Amygdala (tissue), 56 donors: ENCODE measurements around the gene CALN1.
"Not testable (repeated sequence)": the region's sequence is repeated elsewhere in the genome, so short reads cannot be mapped to it uniquely, and the experiment has no call there.

Experiments used
- DNase-seq, 56 donors: peaks; one replicate each; lab custom pipeline; 2025; lab: John Stamatoyannopoulos, UW

CALN1 gene

DNA sequence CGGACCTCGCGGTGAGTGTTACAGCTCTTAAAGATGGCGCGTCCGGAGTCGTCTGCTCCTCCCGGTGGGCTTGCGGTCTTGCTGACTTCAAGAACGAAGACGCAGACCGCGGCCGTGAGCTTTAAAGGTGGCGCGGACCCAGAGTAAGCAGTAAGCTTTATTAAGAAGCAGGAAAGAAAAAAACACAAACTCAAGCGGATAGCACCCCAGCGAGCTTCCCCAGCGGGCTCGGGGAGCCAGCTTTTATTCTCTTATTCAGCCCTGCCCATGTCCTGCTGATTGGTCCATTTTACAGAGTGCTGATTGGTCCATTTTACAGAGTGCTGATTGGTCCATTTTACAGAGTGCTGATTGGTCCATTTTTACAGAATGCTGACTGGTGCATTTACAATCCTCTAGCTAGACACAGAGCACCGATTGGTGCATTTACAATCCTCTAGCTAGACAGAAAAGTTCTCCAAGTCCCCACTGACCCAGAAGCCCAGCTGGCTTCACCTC lies at the start of gene CALN1:
Gene CALN1, minus strand, starts transcription at position 218 of the 498 bp plus-strand sequence.
- DNase-seq = not testable (repeated sequence)

DNA sequence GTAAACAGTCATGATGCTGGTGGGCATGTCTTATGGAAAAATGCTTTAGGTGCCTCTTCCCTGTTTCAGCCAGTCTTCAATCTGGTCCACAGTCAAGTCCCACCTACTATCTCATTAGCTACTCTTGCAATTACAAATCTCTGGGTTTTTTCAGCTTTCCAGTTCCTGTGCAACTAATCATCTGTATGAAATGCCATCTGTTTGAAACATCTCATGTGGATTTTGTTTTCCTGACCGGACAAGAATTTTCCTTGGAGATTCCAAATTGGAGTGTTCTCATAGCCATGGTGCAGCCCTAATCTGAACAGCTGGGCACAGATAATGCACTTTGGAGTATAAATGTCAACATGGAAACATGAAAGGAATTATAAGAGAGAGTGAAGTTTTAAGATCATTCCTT lies 41.3 kb upstream of the CALN1 start:
- no peak for DNase-seq

DNA sequence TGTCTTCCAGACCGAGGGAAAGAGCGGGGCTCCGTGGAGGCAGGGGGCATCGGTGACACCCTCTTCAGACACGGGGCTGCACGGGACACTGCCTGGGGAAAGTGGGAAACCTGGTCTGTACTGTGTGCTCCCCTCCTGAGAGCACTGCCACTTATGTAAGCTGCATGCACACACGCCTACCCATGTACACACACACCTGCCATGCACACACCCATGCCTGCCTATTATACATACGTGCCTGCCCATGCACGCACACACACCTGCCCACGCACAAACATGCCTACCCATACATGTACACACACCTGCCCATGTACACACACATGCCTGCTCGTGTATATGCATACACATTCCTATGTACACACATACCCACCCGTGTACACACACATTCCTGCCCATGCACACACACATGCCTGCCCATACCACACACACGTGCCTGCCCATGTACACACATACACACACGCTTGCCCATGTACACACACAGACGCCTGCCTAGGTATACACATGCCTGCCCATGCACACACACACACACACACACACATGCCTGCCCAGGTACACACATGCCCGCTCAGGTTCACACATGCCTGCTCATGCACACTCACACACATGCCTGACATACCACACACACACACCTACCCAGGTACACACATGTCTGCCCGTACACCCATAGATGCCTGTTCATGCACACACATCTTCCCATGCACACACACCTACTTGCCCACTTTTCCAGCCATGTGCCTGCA lies 35.5 kb upstream of the CALN1 start:
- no peak for DNase-seq

DNA sequence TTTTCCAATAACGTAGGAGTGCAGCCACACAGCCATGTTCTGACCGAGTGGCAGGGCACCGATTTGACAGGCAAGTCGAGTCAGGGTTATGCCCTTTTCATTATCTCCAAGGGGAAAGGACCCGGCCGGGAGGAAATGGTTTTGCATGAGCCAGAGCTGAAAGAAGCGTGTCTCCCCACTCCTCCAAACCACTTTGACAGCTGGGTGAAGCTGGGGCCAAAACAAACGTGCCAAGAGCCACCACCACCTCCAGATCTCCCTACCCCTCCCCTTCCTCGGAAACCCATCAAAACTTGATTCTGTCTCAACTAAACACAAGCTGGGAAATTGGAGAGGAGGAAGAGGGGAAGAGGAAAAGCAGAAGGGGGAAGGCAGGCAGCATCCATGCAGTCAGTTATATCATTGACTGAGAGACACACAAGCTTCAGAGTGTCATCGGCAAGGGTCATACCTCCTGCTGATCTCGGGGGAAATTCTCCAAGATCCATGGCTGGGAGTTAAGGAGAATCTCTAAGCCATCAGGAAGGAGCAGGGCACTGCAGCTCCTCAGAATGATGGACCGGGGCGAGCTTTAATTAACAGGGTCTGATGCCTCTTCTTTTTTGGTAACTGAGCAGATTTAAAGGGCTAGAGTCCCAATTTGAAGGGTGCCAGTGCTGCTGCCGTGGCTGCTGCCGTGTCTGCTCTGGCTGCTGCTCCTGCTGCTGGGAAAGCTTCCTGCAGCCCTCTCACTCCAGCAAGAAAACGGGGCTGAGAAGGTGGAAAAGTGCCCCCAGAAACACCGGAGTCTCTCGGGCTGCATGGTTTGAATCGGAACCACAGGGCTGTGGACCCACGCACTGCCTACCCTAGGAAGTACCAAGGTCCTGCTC lies 34.7 kb upstream of the CALN1 start:
- DNase-seq = peak in 2 of 56 donors; percentile 6 to 7

DNA sequence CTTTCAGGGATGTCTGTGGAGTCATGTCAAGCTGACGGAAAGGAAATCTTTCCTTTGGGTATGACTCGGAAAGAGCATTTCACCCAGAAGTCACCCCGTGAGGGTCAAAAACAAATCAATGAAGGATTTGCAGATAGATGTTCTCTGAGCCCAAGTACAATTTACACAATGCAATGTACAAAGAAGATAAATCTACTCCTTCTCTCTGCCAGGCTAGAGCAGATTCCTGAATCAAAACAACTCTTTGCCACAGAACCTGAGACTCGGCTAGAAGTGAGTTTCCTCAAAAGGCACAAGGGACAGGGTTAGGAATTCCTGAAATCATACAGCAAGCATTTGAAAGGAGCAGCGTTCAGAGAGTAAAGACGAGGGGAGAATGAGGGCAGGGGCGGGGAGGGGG lies 34.0 kb upstream of the CALN1 start:
- no peak for DNase-seq

- no peak for DNase-seq
These were observed 33.4 kb upstream of the CALN1 start for GRCh38 chr7:72445580-72445979.

DNA sequence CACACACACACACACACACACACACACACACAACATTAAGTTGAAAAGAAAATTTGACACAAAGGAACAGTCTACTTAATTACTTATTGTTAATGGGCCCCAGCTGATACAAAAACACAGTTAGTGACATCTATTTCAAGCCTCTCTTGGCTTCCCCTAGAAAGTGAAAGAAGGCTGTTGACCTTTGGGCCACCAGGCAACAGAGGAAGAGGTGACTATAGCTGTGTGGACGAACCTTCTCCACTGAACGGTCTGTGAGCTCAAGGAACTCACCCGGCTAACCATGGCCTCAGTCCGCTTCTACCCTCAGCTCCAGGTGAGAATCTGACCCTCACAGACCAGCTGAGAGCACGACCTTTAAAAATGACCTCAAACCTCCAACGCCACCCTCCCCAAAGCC lies 32.9 kb upstream of the CALN1 start:
- no peak for DNase-seq

DNA sequence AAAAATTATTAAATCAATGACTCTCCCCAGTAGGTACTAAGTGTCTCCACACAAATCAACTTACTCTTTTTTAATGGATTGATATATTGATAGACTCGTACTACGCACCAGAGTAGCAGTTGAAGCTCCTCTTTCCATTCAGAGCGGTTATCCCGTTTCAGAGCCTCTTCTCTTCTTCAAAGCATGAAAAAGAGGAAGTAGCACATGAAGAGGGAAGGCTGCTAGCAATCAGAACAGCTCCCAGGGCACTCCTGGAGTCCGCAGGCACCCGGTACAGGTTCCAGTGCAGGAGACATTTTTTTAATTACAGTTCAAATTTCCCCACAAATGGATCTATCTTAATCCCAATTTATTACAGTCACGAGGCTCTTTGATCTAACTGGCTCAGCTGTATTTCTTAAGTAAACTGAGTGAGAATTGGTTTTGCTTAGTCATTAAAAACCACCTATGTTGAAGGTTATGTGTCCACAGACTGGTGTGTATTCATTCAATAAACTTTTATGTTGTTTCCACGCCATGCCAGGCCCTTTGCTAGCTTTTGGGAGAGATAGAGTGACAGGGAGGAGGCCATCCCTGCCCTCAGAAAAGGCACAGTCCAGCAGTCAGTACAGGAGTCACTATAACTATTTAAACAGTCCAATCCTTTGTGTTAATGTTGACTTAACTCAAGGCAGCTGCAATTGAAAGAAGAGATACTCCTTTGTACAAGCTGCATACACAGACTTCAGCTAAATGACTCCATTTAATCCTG lies 32.1 kb upstream of the CALN1 start:
- DNase-seq = no peak

- peak in 9 of 56 donors; percentile 2 to 28 (median 10) for DNase-seq
These were observed 29.7 kb upstream of the CALN1 start for GRCh38 chr7:72441791-72442190.

DNA sequence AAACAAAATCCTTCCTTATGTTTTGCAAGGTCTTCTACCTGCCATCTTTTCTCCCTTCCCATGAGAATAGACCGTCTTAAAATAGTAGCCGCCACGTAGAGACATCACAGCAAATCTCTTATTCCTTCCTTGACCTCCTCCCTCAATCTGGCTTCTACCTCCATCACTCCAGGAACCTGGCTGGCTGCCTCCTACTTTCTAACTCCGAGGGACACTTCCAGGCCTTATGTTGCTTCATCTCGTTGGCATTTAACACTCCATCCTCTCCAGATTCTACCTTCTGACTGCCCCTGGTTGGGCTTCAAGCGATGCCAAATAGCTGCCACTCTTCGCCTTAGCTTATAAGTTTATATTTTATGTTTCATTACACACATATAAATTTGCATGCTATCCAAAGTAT lies 26.4 kb upstream of the CALN1 start:
- DNase-seq = no peak

DNA sequence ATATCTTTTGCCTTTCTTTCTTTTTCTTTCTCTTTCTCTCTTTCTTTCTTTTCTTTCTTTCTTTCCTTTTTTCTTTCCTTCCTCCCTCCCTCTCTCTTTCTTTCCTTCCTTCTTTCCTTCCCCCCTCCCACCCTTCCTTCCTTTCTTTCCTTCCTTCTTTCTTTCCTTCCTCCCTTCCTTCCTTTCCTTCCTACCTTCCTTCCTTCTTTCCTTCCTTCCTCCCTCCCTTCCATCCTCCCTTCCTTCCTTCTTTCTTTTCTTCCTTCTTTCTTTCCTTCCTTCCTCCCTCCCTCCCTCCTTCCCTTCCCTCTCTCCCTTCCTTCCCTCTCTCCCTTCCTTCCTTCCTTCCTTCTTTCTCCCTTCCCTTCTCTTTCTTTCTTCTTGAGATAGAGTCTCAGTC lies 25.5 kb upstream of the CALN1 start:
- no peak for DNase-seq

- no peak for DNase-seq
These were observed 25.0 kb upstream of the CALN1 start for GRCh38 chr7:72437061-72437585.

- no peak for DNase-seq
These were observed 23.9 kb upstream of the CALN1 start for GRCh38 chr7:72435925-72436480.

- peak in 16 of 56 donors; percentile 2 to 26 (median 10) for DNase-seq
These were observed 23.2 kb upstream of the CALN1 start for GRCh38 chr7:72435366-72435765.

DNA sequence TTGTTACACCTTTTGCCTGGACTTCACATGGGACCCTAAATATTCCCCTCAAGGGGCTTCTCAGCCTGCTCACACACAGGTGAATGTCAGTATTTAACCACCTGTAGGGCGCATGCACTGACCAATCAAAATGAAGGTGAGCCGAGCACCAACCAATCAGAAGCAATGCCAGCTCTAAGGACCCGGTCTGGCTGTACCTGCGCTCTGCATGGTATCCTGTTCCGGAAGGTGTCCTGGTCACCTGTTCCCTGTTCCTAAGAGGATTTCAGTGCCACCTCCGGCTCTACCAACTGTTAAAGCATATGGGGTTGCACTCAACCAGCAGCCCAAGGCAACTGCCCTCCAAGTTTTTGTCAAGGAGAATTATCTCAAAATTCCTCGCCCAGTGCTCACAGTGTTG lies 18.4 kb upstream of the CALN1 start:
- no peak for DNase-seq

DNA sequence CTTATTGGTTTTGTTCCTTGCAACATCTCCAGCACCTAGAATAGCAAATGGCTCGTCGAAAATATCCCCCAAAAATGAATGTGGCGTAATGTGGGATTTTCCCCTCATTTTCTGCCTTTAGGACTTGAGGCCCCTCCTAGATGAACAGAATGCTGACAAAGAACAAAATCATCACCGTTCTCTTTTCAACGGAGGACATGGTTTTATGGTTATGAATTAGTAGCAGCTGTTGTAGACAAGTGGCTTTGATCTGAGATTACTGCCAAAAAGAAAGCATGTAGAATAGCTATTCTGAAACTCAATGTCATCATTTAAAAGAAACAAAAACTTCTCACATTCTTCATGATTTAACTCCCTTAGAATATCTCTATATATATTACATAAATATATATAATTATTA lies 17.2 kb upstream of the CALN1 start:
- no peak for DNase-seq

DNA sequence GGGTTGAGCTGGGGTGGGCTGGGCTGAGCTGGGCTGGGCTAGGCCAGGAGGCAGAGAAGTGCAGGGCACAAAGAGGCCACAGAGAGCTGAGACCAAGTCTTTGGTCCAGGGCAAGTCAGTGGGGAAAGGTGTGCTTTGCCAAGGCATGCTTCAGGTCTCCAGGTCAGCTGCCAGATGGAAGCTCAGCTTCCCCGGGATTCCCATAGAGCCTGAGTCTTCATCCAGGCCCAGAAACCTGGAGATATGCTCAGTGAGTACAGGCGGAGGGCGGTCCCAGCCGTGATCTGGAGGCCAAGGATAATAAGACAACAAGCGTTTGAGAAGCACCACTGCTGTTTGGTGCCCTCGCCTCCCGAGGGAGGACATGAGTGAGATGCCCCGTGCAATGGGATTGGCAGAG lies 4.7 kb upstream of the CALN1 start:
- DNase-seq = no peak

DNA sequence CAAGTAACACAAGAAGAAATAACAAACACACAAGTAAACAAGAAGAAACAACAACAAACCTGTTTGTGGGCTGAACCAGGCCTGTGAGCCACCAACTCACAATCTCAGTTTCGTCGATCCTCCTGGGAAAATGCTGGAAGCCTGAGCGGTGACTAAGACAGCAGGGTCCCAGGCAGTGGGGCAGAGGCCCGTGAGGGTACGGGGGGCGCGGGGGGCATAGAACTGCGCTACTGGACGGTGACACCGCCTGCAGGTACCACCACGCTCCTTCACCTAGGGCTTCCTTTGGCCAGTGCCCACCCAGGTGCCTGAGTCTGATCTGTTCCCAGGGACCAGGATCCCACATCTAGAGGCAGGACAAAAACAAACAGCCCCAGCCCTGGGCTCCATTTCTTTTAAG lies 3.4 kb upstream of the CALN1 start:
- DNase-seq = no peak

GRCh38 chr7:72413886-72414285 lies 1.7 kb upstream of the CALN1 start:
- DNase-seq = no peak

DNA sequence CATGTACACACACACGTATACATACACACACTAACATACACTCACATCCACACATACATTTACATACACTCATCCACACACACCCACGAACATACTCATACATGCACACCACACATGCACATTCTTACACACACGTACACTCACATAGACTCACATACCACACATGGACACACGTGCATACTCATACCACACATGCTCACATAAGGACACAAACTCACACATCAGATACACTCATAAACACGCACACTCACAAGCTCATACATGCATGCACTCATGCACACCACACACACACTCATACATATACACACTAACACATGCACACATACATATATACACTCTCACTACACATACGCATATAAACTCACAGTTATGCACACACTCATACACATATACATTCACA lies 1.2 kb upstream of the CALN1 start:
- DNase-seq = no peak
